CD4-positive, alpha-beta T cell treated with Interleukin-6 at 100 ng/mL for 8 hours (primary cell): Measurements from ENCODE around the gene TEX2.

Experiments used
- DNase-seq: peaks from one replicate; pipeline ENCODE4 v3.0.0-alpha.2; 2020; ENCODE audit warnings: mixed read lengths, low spot score

Gene TEX2, protein sequence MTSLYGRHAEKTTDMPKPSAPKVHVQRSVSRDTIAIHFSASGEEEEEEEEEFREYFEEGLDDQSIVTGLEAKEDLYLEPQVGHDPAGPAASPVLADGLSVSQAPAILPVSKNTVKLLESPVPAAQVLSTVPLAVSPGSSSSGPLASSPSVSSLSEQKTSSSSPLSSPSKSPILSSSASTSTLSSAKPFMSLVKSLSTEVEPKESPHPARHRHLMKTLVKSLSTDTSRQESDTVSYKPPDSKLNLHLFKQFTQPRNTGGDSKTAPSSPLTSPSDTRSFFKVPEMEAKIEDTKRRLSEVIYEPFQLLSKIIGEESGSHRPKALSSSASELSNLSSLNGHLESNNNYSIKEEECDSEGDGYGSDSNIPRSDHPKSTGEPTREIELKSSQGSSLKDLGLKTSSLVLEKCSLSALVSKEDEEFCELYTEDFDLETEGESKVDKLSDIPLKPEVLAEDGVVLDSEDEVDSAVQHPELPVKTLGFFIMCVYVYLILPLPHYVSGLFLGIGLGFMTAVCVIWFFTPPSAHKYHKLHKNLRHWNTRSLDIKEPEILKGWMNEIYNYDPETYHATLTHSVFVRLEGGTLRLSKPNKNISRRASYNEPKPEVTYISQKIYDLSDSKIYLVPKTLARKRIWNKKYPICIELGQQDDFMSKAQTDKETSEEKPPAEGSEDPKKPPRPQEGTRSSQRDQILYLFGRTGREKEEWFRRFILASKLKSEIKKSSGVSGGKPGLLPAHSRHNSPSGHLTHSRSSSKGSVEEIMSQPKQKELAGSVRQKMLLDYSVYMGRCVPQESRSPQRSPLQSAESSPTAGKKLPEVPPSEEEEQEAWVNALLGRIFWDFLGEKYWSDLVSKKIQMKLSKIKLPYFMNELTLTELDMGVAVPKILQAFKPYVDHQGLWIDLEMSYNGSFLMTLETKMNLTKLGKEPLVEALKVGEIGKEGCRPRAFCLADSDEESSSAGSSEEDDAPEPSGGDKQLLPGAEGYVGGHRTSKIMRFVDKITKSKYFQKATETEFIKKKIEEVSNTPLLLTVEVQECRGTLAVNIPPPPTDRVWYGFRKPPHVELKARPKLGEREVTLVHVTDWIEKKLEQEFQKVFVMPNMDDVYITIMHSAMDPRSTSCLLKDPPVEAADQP

DNA sequence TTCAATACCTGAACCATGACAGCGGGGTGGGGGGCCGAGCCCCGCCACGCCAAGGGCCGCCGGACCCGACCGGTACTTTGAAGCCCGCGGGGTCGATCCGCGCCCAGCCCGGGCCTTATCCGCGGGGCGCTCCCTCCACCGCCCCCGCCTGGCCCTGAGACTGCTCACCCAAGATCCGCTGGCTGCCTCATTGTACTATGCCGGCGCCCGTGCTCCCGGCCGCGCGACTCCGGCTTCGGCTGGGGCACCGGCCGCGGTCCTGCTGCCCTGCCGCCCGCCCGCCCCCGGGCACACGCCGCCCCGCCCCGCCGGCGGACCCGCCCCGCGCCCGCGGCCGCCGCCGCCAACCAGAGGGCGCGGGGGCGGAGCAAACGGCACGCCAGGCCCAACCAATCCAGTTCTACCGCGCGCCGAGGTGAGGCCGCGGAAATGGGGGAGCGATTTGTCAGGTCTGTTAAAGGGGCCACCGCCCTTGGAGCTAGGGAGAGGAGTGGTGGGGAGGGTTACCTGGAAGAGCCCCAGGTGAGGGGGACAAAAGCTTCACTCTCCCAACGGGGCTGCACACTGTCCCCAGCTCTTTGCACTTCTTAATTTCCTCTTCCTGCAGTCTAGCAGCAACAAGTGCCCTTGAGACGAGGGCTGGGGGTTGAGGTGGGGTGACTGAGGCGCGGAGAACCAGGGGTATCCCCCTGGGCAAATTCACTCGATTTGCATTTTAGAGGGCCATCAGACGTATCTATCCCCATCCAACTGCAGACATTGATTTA lies at the start of gene TEX2:
Gene TEX2, minus strand, starts transcription at position 261 of the 767 bp plus-strand sequence. CDS start 49,043 bp downstream, outside the sequence.
- DNase-seq = peak; percentile 88

DNA sequence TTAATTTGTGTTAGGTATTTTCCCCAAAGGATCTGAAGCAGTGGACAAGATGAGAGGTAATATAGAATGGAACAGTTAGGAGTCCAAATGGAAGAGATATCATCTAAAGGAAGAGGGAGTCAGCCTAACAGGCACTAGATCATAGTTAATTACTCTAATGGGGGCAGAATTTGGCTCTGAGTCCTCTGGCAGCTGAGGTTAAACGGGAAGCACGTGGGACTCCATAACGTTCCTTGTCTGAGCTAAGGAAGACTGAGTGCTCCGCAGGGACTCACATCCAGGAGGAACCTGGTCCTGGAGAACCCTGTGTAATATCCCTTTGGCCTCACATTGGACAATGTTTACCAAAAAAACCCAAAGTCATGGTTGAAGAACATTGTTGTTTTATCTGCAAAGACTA lies 46.6 kb upstream of the TEX2 start:
- DNase-seq = no peak

DNA sequence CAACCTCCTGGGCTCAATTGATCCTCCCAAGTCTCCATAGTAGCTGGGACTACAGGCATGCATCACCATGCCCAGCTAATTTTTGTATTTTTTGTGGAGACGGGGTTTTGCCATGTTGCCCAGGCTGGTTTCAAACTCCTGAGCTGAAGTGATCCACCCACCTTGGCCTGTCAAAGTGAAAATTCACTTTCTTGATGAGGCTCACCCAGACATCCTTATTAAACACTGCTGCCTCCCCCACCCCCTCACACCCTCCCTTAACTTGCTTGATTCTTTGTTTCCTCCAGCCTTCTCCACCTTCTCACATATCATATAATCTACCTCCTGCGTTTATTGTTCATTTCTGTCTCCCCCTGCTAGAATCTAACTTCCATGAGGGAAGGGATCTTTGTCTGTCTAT lies 46.0 kb upstream of the TEX2 start:
- no peak for DNase-seq

DNA sequence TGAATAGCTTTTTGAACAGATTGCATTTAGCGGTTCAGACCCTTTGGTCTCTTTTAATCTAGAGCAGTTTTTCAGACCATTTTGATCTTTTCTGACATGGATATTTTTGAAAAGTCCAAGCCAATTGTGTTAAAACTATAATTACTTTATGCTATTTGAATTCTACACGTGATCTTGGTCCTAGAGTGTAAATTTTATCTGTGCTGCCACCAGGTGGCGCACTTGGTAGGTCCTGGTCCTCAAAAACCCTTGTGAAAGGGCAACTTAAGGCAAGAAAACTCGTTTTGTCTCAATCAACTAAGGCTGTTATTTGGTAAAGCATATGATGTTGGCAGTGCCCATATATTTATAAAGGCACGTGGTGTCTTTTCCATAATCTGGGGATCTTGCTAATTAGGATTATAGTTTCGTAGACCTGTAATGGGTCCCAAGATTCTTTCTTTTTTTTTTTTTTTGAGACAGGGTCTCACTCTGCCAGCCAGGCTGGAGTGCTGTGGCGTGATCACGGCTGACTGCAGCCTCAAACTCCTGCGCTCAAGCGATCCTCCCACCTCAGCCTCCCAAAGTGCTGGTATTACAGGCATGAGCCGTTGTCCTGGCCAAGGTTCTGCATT lies 43.9 kb upstream of the TEX2 start:
- DNase-seq = peak; percentile 64

DNA sequence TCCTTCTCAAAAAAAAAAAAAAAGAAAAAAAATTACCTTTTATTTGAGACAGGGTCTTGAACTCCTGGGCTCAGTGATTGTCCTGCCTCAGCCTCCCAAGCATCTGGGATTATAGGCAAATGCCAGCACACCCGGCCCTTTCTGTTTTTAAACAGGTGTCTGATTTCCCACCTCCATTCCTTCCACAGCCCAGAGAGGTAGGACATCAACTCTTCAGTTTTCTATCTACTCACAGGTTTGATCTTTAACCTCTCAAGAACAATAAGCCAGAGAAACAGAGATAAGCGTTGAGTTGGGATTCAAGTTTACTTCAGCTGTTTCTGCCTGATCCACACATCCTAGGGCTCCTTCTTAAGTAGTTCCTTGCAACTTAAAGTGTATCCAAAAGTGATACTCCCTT lies 41.5 kb upstream of the TEX2 start:
- DNase-seq = no peak

DNA sequence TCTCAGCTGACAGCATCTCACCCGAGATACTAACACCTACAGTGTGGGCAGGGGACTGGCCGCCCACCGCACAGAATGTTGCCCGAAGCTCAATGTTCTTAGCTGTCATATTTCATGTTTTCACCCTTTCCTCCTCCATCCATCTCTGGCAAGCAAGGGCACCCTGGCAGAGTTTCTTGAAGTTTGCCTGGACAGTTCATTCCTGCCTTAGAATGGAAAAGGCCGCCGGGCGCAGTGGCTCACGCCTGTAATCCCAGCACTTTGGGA lies 37.6 kb upstream of the TEX2 start:
- DNase-seq = no peak

DNA sequence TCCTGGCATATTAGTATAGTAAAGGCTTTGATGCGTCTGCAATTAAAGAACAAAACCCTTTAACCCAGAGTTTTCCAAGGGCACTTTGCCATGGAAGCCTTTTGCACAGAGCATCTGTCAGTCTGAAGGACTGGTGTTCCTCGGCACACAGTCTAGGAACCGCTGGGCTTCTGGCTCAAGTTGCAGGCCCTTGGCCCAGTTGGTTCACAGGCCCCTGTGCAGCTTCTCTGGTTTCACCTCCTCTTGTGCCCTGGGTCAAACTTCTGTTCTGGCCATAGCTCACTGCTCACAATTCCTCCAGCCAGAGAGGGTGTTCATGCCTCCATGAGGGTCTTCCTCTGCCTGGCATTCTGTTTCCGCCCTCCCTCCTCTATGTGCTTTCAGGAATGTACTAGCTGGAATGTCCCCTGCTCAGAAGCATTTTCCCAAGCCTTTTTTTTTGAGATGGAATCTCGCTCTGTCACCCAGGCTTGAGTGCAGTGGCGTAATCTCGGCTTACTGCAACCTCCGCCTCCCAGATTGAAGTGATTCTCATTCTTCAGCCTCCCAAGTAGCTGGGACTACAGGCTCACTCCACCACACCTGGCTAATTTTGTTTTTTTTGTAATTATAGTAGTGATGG lies 34.5 kb upstream of the TEX2 start:
- DNase-seq = no peak

DNA sequence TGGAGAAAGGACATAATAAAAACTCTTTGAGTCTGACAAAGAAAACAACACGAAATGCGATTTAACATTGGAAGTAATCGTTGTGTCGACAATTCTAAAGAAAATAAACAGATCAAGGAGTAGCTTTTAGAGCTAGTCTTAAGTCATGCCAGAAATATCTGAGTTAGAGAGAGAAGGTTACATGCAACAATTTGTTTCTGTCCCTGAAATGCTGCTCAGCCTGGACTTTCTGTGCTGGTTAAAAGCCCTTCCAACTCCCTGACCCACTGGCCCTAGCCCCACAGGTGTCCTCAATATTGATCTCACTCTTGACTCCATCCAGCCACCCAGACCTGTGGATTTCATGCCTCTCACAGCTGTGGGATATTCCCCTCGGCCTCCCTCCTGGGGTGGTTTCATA lies 33.2 kb upstream of the TEX2 start:
- no peak for DNase-seq

DNA sequence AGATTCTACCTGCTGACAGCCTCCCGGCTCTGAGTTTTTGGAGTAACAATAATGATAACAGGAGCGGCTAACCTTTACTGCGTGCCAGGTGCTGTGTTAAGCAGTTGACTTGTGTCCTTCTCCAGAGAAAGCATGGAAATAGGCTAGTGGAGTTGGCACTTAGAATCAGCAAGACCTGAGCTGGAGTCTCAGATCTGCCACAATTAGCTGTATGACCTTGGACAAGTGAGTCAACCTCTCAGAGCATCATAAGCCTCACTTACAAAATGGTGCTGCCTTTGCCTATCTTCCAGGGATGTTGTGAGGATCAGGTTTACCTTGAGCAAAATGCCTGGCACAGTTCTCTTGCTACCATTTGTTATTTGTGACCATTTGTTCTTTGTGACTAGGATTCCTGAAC lies 32.1 kb upstream of the TEX2 start:
- DNase-seq = no peak

DNA sequence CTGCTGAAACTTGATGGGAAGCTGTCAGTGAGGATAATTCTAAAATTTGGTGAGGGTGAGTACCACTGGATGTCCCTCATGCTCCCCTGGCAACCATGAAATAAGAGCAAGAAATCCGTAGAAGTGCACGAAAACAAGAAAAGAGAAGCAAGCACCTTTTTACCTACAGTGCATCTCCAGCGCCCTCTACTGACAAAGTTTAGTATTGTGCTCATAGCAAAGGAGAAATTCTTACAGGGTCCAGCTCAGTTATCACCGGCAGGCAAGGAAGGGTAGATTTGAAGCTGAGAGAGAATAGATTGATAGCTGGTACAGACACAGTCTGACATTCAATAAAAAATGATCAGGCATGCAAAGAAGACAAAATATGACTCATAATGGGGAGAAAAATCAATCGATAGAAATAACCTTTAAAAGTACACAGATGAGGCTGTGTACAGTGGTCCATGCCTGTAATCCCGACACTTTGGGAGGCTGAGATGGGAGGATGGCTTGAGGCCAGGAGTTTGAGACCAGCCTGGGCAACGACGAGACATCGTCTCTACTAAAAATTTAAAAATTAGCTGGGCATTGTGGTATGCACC lies 28.3 kb upstream of the TEX2 start:
- DNase-seq = no peak

DNA sequence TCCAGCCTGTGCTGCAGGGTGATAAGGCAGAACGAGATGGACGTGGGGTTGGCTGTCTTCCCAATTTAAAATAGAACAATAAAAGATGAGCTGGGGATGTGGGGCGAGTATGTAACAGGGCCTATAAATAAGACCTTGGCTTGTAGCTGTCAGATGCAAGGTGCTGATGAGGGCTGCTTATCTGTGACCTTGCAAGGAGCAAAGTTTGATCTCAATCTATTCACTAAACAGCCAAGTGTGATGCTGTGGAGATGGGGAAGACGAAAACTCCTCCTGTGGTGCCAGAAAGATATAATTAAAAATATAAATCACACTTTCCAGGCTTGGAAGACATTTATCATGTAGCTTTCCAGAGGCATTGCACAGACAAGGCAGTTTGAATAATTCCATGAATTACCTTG lies 26.7 kb upstream of the TEX2 start:
- DNase-seq = no peak

DNA sequence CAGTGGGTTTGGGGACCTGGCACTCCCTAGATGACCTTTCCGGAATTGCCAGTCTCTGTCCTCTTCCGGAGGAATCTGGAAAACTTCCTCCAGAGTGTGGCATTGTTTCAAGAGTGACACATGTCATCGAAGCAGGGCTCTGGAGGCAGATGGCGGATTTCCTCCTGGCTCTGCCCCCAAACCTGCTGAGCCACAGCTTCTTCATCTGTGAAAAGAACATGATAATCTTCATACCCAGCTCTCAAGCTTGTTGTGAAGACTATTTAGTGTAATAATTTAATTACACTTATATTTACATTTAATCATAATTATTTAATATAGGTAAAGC lies 19.7 kb upstream of the TEX2 start:
- no peak for DNase-seq

DNA sequence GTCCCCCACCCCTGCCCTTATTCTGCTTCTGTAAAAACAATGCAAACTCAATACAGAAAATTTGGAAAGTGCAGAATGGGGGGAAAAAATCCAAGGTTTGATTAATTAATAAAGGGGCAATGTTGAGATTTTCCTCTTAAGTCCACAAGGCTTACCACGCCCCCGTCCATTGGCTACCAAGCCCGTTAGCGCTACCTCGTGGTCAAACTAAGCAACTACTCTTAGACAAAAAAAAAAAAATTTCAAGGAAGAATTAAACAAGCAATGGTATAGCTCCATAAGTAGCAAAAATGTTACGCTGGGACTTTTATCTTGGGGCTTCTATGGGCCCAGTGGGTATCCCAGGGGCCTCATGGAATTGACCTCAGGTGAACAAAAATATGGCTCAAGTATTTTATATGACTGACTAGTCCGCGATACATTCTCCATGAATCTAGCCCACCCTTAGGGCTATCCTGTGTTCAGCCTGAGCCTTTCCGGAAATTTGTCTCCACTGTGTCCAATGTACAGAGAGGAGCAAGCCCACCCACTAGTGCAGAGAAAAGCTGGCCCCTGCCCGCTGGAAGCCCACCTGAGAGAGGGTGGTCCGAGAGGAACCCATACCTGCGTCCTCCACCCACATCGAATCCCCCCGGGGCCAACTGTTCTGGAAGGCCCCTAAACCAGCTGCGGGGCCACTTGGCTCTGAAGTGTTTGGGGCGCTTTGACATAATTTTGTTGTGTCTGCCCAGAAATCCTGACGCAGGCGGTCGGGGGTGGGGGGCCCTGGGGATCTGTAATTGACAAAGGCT lies 19.1 kb upstream of the TEX2 start:
- peak; percentile 37 for DNase-seq

DNA sequence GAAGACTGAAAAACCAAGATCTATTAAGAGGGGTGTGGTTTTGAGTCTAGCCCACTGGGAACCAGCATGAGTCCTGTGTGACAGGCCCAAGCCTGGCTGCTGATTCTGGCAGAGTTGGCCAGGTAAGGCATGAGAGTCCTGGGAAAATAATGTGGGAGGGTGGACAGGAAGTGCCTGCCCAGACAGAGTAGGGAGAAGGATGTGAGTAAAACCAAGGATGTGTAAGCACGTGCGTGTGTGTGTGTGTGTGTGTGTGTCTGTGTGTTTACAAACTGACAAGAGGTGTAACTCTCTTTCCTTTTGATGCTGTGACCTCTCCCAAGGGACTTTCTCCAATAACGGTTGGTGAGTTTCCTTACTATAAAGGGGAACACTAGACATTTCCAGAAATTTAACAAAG lies 15.6 kb upstream of the TEX2 start:
- DNase-seq = no peak

DNA sequence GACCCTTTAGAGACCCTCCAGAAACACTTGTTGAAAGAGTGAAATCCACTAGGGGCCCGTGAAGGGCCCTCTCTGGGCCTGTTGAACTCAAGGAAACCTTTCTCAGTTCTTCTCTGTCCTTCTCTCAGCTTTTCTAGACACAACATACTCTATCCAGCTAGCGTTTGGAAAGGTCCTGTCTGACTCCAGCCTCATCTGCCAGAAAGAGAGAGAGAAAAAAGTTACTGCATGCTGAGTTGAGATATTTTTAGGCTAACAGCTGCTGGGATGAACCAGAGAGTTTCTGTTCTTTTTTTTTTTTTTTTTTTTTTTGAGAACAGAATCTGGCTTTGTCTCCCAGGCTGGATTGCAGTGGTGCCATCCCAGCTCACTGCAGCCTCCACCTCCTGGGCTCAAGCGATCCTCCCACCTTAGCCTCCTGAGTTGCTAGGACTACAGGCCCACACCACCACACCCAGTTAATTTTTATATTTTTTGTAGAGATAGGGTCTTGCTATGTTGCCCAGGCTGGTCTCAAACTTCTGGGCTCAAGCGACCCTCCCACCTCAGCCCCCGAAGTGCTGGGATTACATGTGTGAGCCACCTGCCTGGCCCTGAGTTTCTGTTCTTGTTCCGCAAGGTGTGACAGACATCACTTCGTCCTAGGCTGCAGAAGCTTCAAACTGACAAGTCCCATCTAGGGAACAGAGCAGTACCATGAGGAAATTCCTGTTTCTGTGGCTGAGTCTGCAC lies 14.9 kb upstream of the TEX2 start:
- no peak for DNase-seq

DNA sequence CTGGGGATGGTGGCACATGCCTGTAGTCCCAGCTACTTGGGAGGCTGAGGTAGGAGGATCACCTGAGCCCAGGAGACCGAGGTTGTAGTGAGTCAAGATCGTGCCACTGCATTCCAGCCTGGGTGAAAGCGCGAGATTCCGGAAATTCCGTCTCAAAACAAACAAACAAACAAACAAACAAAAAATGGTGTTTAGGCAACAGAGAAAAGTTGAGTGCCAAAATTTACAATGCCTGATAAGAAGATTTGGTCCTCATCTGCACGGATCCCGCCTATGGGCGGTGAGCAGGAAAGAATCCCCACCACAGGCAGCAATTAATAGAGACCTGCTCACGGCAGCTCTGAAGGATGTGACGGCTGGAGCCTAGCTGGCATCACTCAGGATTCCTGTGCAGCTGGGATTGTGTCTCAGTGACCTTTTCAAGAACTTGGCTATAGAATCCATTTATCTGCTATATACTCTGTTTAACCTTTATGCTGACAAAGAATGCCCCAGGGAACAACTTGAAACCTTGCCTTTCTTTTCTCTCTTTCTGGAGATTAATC lies 14.0 kb upstream of the TEX2 start:
- no peak for DNase-seq

DNA sequence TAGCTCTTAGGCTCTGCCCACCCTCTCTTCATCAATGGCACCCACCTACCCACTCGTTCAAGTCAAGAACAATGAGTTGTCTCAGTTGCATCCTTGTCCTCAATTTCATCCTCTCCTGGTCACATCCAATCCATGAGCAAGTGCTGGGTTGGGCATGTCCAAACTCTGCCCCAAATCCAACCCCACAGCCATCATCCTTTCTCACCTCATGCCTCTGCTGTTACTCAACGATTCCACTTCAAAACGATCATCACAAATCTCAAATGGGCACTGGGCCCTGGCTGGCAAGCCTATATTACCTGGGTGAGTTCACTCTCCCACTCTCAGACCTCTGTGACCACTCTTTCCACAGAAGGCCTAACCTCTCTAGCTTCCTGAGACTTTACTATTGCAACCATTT lies 12.0 kb upstream of the TEX2 start:
- DNase-seq = no peak

DNA sequence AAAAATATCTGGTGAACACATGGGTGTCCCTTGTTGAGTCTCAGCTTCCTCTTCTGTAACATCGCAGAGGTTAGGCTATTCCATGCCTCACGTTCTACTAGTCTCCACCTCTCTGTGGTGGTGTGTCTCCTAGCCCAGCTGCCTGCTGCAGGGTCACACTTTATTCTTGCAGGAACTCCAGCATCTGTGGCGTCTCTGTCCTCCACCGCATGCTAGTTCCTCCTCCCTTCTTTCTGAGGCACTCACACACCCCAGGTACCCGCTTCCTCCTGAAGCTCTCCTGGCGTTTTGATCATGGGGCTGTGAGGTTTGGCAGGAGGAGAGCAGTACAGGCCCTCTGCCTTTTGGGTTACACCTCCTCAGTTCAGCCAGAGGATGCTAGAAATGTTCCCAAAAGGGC lies 9.9 kb upstream of the TEX2 start:
- no peak for DNase-seq

DNA sequence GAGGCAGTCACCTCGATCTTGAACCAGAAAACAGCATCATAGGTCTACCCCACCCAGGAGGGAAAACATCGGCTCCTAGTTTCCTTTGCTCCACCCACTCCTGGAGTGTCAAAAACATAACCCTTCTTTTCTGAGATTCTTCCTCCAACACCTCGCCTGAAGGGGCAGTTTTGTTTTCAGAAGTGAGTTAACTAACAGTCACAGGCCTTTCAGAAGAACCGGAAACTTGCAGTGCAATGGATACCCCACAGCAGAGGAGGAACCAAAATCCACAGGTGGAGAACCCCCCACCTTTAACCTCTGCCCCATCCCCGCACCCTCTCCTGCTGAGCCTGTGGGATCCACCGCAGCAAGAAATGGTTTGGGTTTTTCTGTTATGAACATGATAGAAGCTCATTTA lies 7.8 kb upstream of the TEX2 start:
- DNase-seq = no peak
